Measurements from ENCODE around the gene SYNE2. TPM values are rescaled to one million over a fixed set of nuclear protein-coding genes. Genes with fewer than 3 reads are reported as not detected.

SYNE2 gene
- total RNA-seq, 1 donor, result 131 TPM

DNA sequence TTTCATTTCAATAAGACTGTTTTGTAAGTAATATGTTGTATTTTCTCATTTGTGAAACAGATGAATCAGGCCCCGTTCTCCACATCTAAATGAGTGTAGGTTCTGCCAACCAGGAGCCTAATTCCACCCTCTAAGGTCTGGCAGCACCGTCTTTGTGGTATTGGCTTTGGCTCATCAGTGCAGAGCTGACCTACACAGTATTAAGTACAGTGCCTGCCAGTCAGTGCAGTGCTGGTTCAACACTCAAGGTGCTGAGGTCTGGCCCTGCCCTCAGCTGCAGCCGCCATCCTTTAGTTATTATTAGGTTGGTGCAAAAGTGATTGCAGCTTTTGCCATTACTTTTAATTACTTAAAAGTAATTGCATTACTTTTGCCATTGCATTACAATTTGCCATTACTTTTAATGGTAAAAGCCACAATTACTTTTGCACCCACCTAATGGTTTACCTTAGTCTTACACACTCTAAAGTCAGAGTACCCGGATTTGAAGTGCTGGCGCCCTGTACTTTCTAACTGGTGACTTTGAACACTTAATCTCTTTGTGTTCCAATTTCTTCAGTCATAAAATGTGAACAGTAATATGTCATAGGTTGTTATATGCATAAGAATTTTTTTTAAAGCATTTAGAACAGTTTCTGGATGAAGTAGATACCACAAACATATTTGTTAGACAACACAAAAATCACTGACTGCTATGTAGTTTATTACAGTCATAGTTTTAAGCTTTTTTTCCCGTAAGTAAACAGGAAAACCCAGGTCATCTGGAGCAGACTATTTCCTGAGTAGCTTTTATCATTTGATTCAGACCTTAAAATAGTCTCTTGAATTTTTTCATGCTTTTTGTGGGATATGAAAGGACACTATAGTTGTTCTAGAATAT is 99.5 kb downstream of the SYNE2 start:
- Histone ChIP-seq H3K27me3 (ENCODE audit: insufficient read depth, low read length) (no peaks in the 10 kb centered on the region), H3K4me1 (ENCODE audit: insufficient read depth, low read length) (no peaks in the 10 kb centered on the region), H3K4me3 (ENCODE audit: low read length) (no peak overlapping the region), H3K9me3 (ENCODE audit: low read depth, low read length) (no peaks in the 10 kb centered on the region)

DNA sequence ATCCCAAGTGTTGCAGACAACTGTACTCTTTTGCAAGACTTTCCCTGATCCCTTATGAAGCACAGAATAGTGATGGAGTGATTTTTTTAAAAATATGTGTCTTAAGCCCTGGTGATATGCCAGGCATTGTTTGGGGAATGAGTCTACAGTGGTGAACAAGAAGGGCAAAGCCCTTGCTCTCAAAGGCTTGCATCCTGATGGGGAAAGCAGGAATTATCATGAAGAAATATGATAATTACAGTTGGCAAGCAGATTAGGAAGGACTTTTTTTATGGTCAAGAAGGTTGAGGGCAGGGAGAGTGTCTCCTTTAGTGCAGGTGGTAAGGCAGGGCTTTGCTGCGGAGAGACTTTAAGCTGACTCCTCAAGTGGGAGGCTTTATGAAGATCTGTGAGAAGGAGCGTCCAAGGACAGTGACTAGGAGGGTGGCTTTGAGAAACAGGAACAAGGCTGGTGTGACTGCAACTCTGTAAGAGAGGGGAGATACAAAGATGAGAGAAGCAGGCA is 100.2 kb downstream of the SYNE2 start:
- Histone ChIP-seq H3K27me3 (ENCODE audit: insufficient read depth, low read length) (no peaks in the 10 kb centered on the region), H3K4me1 (ENCODE audit: insufficient read depth, low read length) (no peaks in the 10 kb centered on the region), H3K9me3 (ENCODE audit: low read depth, low read length) (no peaks in the 10 kb centered on the region), H3K4me3 (ENCODE audit: low read length) (no peak overlapping the region)

GRCh38 chr14:63956326-63956725 is 103.5 kb downstream of the SYNE2 start:
- Histone ChIP-seq H3K27me3 (ENCODE audit: insufficient read depth, low read length) (no peaks in the 10 kb centered on the region), H3K4me3 (ENCODE audit: low read length) (no peak overlapping the region), H3K9me3 (ENCODE audit: low read depth, low read length) (no peaks in the 10 kb centered on the region), H3K4me1 (ENCODE audit: insufficient read depth, low read length) (no peaks in the 10 kb centered on the region)

DNA sequence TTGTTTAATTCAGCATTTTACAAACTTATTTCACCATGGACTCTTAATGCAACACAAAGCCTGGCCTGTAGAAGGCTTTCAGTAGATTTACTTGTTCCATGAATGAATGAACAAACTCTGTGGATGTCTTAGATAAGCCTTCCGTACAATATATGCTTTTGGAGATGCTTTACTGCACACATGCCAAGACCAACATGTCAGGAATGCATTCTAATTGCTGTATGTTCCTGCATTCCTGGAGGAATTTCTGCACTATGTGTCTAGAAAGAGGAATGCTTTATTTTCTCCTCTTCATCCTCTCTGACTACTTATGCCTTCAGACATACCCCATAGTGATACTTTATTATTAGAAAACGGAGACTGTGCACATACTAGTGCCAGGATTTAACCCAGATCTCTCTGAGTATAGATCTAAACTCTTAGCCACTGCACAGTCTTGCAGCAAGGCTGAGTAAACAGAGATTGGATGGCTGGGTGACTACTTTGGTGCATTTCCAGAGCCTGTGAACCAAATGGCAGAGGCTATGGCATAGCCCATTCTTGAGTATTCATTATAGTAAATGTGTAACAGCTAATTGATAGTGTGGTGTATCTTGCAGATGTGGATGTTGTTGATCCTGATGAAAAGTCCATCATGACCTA is 108.2 kb downstream of the SYNE2 start:
- Histone ChIP-seq H3K4me3 (ENCODE audit: low read length) (no peak overlapping the region), H3K9me3 (ENCODE audit: low read depth, low read length) (no peaks in the 10 kb centered on the region), H3K27me3 (ENCODE audit: insufficient read depth, low read length) (no peaks in the 10 kb centered on the region), H3K4me1 (ENCODE audit: insufficient read depth, low read length) (no peaks in the 10 kb centered on the region)

DNA sequence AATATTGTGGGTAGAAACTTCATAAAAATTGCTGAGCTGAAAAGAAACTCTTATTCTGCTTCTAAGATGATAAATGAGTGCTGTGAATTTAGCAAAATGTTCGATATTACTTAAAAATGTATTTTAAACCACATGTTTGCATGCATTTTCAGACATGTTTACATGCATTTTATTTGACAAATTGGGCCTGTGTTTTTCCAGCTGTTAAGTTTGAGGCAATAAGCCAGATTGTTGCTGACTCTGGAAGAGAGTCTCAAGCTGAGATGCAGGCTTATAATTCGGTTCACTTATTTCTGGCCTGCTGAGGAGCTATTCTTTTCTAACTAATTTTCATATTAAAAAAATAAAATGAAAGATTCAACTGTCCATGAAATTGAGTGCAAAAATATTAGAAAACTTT is 110.1 kb downstream of the SYNE2 start:
- H3K9me3 ChIP-seq (ENCODE audit: low read depth, low read length), result no peaks in the 10 kb centered on the region
- no peaks in the 10 kb centered on the region for H3K27me3 ChIP-seq (ENCODE audit: insufficient read depth, low read length)
- no peaks in the 10 kb centered on the region for H3K4me1 ChIP-seq (ENCODE audit: insufficient read depth, low read length)
- H3K4me3 ChIP-seq (ENCODE audit: low read length), result no peak overlapping the region

GRCh38 chr14:63963439-63963838 is 110.6 kb downstream of the SYNE2 start:
- Histone ChIP-seq H3K4me3 (ENCODE audit: low read length) (no peak overlapping the region), H3K27me3 (ENCODE audit: insufficient read depth, low read length) (no peaks in the 10 kb centered on the region), H3K4me1 (ENCODE audit: insufficient read depth, low read length) (no peaks in the 10 kb centered on the region), H3K9me3 (ENCODE audit: low read depth, low read length) (no peaks in the 10 kb centered on the region)

- Histone ChIP-seq H3K4me1 (ENCODE audit: insufficient read depth, low read length) (no peaks in the 10 kb centered on the region), H3K27me3 (ENCODE audit: insufficient read depth, low read length) (no peaks in the 10 kb centered on the region), H3K9me3 (ENCODE audit: low read depth, low read length) (no peaks in the 10 kb centered on the region), H3K4me3 (ENCODE audit: low read length) (no peak overlapping the region)
Measured at GRCh38 chr14:63964113-63964512, 111.3 kb downstream of the SYNE2 start.

DNA sequence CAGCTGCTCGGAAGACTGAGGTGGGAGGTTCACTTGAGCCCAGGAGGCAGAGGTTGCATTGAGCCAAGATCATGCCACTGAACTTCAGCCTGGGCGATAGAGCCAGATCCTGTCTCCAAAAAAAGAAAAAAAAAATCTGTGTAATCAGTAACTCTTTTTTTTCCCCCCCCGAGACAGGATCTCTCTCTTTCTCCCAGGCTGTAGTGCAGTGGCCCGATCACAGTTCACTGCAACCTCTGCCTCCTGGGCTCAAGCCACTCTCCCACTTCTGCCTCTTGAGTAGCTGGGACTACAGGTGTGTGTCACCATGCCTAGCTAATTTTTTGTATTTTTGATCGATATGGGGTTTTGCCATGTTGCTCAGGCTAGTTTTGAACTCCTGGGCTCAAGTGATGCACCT is 113.6 kb downstream of the SYNE2 start:
- Histone ChIP-seq H3K4me3 (ENCODE audit: low read length) (no peak overlapping the region), H3K9me3 (ENCODE audit: low read depth, low read length) (no peaks in the 10 kb centered on the region), H3K4me1 (ENCODE audit: insufficient read depth, low read length) (no peaks in the 10 kb centered on the region), H3K27me3 (ENCODE audit: insufficient read depth, low read length) (no peaks in the 10 kb centered on the region)

DNA sequence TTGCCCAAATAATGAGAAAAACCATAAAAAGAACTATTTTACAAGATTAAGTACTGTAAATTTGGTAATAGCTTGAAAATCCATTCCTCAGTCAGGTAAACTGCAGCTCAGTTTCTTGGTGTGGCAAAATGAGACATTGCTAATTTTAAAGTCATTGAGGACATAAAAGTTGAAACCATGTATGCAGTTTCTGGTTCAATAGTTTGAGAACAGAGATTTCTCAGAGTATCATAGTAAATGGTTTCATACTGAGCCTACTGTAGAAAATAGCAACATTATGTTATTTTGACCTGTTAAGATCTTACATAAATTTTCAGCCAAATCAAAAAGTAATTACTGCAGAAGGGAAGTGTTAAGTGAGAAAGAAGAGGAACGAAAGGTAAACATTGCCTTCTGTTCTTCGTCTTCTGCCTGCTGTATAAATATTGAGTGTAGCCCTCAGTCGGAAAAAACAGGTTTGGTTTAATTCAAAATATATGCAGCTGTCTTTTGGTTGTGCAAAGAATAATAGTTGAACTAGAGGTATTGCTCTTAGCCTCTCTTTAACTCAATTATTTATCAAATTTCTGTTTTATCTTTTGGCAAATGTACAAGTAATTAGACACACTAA is 119.6 kb downstream of the SYNE2 start:
- Histone ChIP-seq H3K9me3 (ENCODE audit: low read depth, low read length) (no peaks in the 10 kb centered on the region), H3K27me3 (ENCODE audit: insufficient read depth, low read length) (no peaks in the 10 kb centered on the region), H3K4me1 (ENCODE audit: insufficient read depth, low read length) (no peaks in the 10 kb centered on the region), H3K4me3 (ENCODE audit: low read length) (no peak overlapping the region)

DNA sequence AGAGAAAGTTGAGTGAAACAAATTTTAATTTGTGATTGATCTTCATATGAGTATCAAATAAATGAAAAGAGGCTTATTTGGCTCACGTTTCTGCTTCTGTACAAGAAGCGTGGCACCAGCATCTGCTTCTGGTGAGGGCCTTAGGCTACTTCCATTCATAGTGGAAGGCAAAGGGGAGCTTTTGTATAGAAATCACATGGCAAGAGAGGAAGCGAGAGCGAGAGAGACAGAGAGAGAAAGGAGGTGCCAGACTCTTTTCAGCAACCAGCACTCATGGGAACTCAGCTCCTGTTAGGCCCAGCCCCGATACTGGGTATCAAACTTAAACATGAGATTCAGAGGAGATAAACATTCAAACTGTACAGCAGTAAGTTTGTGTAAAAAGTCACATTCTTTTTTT is 121.4 kb downstream of the SYNE2 start:
- Histone ChIP-seq H3K27me3 (ENCODE audit: insufficient read depth, low read length) (no peaks in the 10 kb centered on the region), H3K4me1 (ENCODE audit: insufficient read depth, low read length) (no peaks in the 10 kb centered on the region), H3K9me3 (ENCODE audit: low read depth, low read length) (no peaks in the 10 kb centered on the region), H3K4me3 (ENCODE audit: low read length) (no peak overlapping the region)

DNA sequence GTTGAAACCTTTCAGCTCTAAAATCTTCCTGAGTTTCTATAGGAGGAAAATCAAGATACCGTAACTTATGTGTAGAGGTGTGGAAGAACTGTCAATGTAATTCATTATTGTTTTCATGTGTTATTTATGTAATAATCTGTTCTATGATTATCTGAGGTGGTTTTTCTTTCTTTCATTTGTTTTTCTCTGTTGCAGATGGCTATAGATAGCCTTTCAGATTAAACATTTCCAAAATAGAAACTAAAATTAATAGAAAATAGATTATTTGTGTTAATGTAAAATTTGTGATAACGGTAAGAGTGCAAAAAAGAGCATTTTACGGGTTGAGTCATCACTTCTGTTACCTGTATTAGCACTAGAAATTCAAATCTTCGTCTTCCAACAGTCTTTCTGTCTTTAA is 128.8 kb downstream of the SYNE2 start:
- no peaks in the 10 kb centered on the region for H3K9me3 ChIP-seq (ENCODE audit: low read depth, low read length)

DNA sequence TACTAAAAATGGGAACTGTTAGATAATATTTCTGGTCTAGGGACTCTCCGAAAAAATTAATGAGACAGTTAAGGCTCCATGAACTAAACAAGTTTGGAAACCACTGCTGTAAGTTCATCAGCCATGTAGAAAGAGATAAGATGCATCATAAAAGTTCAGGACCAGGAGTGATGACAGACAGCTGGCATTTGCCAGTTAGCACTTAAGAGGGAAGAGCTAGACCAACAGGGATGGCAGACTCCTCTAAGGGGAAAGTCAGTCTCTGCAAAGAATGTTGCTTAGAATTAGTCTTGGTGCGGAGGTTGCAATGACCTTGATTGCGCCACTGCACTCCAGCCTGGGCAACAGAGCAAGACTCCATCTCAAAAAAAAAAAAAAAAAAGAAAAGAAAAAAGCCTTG is 129.4 kb downstream of the SYNE2 start:
- H3K4me3 ChIP-seq (ENCODE audit: low read length), result no peak overlapping the region
- no peaks in the 10 kb centered on the region for H3K27me3 ChIP-seq (ENCODE audit: insufficient read depth, low read length)
- H3K9me3 ChIP-seq (ENCODE audit: low read depth, low read length), result no peaks in the 10 kb centered on the region
- no peaks in the 10 kb centered on the region for H3K4me1 ChIP-seq (ENCODE audit: insufficient read depth, low read length)

More for the DNA sequence above, 128.8 kb downstream of the SYNE2 start:
- Histone ChIP-seq H3K27me3 (ENCODE audit: insufficient read depth, low read length) (no peaks in the 10 kb centered on the region), H3K4me1 (ENCODE audit: insufficient read depth, low read length) (no peaks in the 10 kb centered on the region), H3K4me3 (ENCODE audit: low read length) (no peak overlapping the region)

GRCh38 chr14:63982629-63983028 is 129.8 kb downstream of the SYNE2 start:
- Histone ChIP-seq H3K9me3 (ENCODE audit: low read depth, low read length) (no peaks in the 10 kb centered on the region), H3K27me3 (ENCODE audit: insufficient read depth, low read length) (no peaks in the 10 kb centered on the region), H3K4me3 (ENCODE audit: low read length) (no peak overlapping the region), H3K4me1 (ENCODE audit: insufficient read depth, low read length) (no peaks in the 10 kb centered on the region)

- Histone ChIP-seq H3K27me3 (ENCODE audit: insufficient read depth, low read length) (no peaks in the 10 kb centered on the region), H3K4me1 (ENCODE audit: insufficient read depth, low read length) (peaks cover 5% of the 10 kb centered on the region), H3K9me3 (ENCODE audit: low read depth, low read length) (no peaks in the 10 kb centered on the region), H3K4me3 (ENCODE audit: low read length) (no peak overlapping the region)
Measured at GRCh38 chr14:63986789-63987533, 134.2 kb downstream of the SYNE2 start.

DNA sequence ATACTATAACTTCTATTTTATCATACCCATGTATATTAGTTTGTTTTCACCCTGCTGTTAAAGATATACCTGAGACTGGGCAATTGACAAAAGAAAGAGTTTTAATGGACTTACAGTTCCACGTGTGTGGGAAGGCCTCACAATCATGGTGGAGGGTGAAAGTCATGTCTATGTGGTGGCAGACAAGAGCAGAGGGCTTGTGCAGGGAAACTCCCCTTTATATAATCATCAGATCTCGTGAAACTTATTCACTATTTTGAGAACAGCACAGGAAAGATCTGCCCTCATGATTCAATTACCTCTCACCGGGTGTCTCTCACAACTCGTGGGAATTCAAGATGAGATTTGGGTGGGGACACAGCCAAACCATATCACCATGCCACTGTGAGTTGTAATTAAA is 135.8 kb downstream of the SYNE2 start:
- Histone ChIP-seq H3K4me1 (ENCODE audit: insufficient read depth, low read length) (peaks cover 7% of the 10 kb centered on the region), H3K9me3 (ENCODE audit: low read depth, low read length) (no peaks in the 10 kb centered on the region), H3K27me3 (ENCODE audit: insufficient read depth, low read length) (no peaks in the 10 kb centered on the region), H3K4me3 (ENCODE audit: low read length) (no peak overlapping the region)
